ENCODE results near the gene HDHD2. TPM values are rescaled to one million over a fixed set of nuclear protein-coding genes. Genes with fewer than 3 reads are reported as not detected.
A peak's percentile ranks its signal among the peaks of the same experiment; 100 is the strongest.

The HDHD2 gene
- total and polyA plus RNA-seq, 2 of the 13 experiments (the other 11 are each of a cell fraction or from before 2014, with no cell fraction given) = 10.2 to 34.7 TPM

DNA sequence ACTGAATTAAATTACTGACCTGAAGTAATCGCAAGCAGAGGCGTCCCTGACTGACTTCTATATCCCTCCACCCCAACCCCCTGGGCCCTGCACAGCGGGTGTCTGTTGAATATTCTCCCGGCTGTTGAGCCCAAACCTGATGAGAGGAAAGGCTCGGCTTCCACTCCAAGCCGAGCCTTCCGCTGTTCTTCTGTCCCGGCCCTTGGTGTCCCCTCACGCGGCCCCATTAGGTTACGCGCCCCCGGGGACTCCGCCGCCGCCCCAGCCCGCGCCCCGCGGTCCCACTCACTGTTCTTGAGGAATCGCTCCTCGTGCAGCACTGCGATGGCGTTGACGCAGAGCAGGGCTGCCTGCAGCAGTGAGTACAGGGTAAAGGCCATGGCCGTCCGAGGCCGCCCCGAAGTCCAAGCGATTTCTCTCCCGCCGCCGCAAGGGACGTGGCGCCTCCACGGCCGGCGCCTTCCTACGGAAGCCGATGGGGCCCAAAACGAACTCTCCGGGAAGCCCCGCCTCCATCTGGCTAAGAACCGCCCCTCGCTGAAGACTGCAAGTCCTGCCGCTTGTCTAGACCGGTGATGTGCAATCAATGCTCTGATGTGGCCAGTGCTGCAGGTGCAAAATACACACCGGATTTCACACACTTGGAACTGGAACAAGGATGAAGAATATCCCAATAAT lies 25.7 kb upstream of the HDHD2 start, which contains the start of gene IER3IP1 (continued):
- TF ChIP-seq MED1 (CRISPR knock-in tag; IDR thresholded peaks at IDR 0.05) (peak; percentile 72), ZNF10 (CRISPR knock-in tag; IDR thresholded peaks at IDR 0.05; ENCODE audit: borderline replicate concordance, low read depth) (no peak), SOX6 (IDR thresholded peaks at IDR 0.05) (no peak), SOX6 (CRISPR knock-in tag; IDR thresholded peaks at IDR 0.05) (peak; percentile 50; the same call in 1 of the 2 replicates), RARA (CRISPR knock-in tag; IDR thresholded peaks at IDR 0.05) (peak; percentile 20; the same call in 1 of the 2 replicates), SOX13 (IDR thresholded peaks at IDR 0.05) (no peak), SOX13 (CRISPR knock-in tag; conservative IDR thresholded peaks at IDR 0.05 in 1 of 2, IDR thresholded peaks at IDR 0.05 in 1 of 2) (0 out of 4 replicates have a peak, but pooled peaks of 1 of the 2 experiments have one; percentile 14), ZNF18 (CRISPR knock-in tag; IDR thresholded peaks at IDR 0.05; ENCODE audit: insufficient replicate concordance) (no peak), ZNF552 (CRISPR knock-in tag; IDR thresholded peaks at IDR 0.05; ENCODE audit: borderline replicate concordance) (no peak), NFAT5 (CRISPR knock-in tag; IDR thresholded peaks at IDR 0.05) (no peak; the same call in 1 of the 2 replicates), DPF2 (CRISPR knock-in tag; IDR thresholded peaks at IDR 0.05; ENCODE audit: borderline replicate concordance, low read depth) (peak; percentile 30; the same call in 1 of the 2 replicates)
- TF ChIP-seq, protein P1, sequence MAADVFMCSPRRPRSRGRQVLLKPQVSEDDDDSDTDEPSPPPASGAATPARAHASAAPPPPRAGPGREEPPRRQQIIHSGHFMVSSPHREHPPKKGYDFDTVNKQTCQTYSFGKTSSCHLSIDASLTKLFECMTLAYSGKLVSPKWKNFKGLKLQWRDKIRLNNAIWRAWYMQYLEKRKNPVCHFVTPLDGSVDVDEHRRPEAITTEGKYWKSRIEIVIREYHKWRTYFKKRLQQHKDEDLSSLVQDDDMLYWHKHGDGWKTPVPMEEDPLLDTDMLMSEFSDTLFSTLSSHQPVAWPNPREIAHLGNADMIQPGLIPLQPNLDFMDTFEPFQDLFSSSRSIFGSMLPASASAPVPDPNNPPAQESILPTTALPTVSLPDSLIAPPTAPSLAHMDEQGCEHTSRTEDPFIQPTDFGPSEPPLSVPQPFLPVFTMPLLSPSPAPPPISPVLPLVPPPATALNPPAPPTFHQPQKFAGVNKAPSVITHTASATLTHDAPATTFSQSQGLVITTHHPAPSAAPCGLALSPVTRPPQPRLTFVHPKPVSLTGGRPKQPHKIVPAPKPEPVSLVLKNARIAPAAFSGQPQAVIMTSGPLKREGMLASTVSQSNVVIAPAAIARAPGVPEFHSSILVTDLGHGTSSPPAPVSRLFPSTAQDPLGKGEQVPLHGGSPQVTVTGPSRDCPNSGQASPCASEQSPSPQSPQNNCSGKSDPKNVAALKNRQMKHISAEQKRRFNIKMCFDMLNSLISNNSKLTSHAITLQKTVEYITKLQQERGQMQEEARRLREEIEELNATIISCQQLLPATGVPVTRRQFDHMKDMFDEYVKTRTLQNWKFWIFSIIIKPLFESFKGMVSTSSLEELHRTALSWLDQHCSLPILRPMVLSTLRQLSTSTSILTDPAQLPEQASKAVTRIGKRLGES (CRISPR knock-in tag; IDR thresholded peaks at IDR 0.05; ENCODE audit: borderline replicate concordance) = no peak
